Measurements from ENCODE around the gene ZNF341.
"Not testable (repeated sequence)": the region's sequence is repeated elsewhere in the genome, so short reads cannot be mapped to it uniquely, and the experiment has no call there.

ZNF341 gene

DNA sequence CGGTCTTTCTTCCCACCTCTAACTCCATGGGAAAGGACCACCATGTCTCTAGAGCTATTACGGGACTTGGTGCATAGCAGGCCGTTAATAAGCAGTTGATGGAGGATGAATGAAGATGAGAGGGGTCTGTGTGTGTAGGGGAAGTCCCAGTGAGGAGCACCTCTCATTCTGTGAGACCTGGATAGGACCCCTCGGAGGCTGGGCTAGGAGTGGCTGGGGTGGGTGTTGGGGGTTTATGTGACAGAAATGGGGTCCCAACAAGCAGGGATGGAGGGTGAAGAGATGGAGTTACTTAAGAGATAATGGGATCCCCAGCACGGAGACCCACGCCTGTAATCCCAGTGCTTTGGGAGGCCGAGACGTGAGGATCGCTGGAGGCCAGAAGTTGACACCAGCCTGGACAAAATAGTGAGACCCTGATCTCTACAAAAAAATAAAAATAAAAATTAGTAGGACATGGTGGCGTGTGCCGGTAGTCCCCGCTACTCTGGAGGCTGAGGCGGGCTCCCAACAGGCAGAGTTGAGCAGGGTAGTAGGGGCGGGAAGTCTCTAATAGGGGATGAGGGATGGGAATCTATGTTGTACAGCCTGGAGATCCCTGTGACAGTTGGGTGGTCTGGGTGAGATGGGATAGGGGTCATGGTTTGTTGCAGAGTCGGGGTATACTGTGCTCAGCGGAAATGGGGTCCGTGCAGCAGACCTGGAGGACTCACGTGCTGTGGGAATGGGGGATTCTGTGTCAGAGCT, 677 bp upstream of the ZNF341 start:
- DNase-seq: no peak

DNA sequence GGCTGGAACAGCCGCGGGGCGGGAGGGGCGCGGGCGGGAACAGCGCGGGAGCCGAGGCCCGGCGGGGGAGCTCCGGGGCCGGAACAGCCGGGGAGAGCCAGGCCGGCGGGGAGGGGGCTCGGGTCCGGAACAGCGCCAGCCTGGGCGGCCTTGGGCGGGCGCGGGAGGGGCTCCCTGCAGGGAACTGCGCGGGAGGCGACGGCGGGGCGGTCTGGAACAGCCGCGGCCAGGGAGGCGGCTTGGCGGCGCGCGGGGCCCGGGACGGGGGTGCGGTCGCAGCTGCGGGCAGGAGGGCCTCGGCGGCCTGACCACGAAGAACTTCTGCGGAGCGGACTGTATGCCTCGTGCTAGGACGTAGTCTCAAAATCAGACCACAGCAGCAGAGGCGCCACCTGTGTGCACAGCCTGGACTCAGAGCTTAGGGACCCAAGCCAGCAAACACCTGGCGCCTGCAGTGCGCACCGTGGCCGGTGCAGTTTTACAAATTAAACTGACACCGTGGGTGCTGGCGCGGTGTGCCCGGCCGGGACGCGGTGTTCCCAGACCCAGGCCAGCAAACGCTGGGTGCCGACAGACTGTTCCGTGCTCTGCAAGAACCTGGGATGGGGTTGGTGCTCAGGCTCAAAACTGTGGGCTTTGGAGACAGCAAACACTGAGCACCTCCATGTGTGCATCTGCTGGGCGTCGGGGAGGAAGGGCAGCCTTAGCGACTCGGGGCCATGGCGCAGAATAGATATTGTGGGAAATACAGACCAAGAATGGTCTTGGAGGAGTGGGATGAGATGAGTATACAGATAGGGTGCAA, 572 bp downstream of the ZNF341 start:
- DNase-seq: peak; percentile 79

- DNase-seq: no peak
Measured at GRCh38 chr20:33733654-33734576, 2.1 kb downstream of the ZNF341 start.

- DNase-seq: no peak
Measured at GRCh38 chr20:33736962-33737361, 5.2 kb downstream of the ZNF341 start.

DNA sequence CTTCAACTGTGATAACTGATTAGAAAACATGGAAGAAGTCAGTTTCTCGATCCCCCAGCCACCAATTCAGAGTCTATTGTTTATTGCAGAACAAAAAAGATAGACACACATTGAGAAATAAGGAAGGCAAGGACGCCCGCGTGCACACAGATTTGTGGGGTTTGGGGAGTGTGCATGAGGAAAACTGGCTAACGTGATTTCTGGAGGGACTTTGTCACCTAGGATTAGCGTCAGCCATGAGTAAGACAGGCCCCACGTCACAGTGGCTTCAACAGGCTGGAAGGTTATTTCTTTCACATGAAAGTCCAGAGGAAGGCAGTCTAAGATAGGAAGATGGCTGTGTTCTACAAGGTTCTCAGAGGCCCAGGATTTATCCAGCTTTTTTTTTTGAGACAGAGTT, 7.7 kb downstream of the ZNF341 start:
- DNase-seq: no peak

DNA sequence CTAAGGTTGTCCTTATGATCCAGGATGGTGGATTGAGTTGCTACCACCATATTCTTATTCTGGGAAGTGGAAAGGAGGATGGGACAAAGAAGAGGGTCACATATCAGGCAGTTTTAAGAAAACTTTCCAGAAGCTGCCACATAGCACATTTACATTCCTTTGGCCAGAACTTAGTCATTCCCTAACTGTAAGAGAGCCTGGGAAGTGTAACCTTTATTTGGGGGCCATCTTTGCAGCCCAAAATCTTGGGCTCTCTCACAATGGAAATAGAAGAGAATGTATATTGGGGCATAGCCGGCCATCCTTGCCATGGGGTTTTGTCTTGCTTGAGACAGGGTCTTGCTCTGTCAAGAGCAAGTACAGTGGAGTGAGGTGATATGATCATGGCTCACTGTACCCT, 8.4 kb downstream of the ZNF341 start:
- no peak for DNase-seq

GRCh38 chr20:33744181-33744580, 12.4 kb downstream of the ZNF341 start:
- no peak for DNase-seq

- DNase-seq: no peak
Measured at GRCh38 chr20:33744773-33745385, 13.1 kb downstream of the ZNF341 start.

GRCh38 chr20:33746325-33746998, 14.7 kb downstream of the ZNF341 start:
- DNase-seq: no peak

GRCh38 chr20:33751775-33752174, 20.0 kb downstream of the ZNF341 start:
- no peak for DNase-seq

- DNase-seq: no peak
Measured at GRCh38 chr20:33753143-33753542, 21.3 kb downstream of the ZNF341 start.

DNA sequence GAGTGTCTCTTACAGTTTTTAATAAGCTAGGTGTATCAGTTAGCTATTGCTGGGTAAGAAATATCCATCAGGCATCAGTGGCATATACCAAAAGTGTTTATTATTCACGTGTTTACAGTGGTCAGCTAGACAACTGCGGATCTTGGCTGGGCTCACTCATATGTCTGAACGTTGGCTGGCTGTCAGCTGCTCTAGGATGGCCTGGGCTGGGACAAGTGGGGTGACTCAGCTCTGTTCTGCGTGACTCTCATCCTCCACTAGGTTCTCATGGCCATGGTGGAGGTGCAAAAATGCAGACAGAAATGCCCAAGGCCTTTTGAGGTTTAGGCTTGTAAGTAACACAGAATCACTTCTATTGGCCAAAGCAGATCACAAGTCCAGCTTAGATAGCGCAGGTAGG, 22.0 kb downstream of the ZNF341 start:
- no peak for DNase-seq

- not testable (repeated sequence) for DNase-seq
Measured at GRCh38 chr20:33755936-33756490, 24.2 kb downstream of the ZNF341 start.

GRCh38 chr20:33757046-33757445, 25.2 kb downstream of the ZNF341 start:
- no peak for DNase-seq

DNA sequence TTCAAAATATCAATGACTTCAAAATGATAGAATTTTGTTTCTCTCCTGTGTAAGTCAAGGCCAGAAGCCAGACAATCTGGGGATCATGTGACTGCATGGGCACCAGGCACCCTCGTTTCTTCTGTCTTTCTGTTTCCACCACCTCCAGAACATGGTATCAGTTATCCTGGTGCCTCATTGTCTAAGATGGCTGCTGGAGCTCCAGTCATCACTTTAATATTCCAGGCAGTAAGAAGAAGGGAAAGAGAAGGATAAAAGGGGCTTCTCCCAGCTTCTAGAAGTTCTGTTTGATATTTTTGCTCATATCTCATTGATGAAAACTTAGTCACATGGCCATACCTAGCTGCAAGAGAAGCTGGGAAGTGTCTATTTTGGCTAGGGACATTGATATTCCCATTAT, 25.7 kb downstream of the ZNF341 start:
- DNase-seq: no peak

DNA sequence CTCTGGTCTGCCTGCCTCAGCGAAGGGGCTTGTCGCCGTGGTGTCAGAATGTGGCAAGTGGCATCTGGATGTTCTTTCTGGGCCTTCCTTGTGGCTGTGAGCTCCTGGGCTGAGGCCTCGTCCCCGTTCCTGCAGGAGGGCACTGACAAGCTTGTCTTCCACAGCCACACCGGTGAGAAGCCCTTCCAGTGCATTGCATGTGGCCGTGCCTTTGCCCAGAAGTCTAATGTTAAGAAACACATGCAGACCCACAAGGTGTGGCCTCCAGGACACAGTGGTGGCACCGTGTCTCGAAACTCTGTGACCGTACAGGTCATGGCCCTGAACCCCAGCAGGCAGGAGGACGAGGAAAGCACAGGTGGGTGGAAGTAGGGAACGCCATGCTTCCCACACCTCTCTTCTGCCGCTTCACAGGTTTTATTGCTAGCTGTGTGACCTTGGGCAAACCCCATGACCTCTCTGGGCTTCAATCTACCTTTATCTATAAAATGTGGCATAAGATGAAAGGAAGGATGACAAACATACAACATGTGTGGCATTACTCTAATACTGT, 30.0 kb downstream of the ZNF341 start:
- DNase-seq: no peak

GRCh38 chr20:33765099-33765498, 33.3 kb downstream of the ZNF341 start:
- DNase-seq: no peak

DNA sequence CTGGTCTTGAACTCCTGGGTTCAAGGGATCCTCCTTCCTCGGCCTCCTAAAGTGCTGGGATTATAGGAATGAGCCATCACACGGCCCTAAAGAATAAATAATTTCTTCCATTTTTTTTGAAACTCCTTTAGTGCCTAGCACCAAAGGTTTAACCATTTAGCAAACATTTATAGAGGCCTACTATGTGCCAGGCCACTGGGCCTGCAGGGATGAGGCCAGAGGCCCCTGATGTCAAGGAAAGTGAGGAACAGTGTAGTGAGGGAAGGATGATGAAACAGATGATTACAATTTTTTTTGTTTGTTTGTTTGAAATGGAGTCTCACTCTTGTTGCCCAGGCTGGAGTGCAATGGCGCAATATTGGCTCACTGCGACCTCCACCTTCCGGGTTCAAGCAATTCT, 33.8 kb downstream of the ZNF341 start:
- no peak for DNase-seq

- no peak for DNase-seq
Measured at GRCh38 chr20:33766686-33767085, 34.9 kb downstream of the ZNF341 start.

- DNase-seq: no peak
Measured at GRCh38 chr20:33767777-33768138, 36.0 kb downstream of the ZNF341 start.

GRCh38 chr20:33769043-33769442, 37.2 kb downstream of the ZNF341 start:
- no peak for DNase-seq

DNA sequence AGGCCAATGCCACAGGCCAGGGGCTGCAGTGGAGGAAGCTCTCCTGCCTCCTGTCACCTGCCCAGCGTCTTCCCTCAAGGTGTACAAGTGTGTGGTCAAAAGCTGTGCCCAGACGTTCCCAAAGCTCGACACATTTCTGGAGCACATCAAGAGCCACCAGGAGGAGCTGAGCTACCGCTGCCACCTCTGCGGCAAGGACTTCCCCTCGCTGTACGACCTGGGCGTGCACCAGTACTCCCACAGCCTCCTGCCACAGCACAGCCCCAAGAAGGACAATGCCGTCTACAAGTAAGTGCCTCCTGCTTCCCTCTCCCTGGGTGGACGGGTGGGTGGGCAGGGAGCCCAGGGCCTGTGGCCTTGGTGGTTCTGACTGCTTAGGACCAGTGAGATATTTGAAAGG, 38.2 kb downstream of the ZNF341 start:
- DNase-seq: no peak
